ENCODE results near the gene TMEM138. TPM values are rescaled to one million over a fixed set of nuclear protein-coding genes. Genes with fewer than 3 reads are reported as not detected.

The TMEM138 gene
- total RNA-seq, 1 donor = 59.2 TPM

DNA sequence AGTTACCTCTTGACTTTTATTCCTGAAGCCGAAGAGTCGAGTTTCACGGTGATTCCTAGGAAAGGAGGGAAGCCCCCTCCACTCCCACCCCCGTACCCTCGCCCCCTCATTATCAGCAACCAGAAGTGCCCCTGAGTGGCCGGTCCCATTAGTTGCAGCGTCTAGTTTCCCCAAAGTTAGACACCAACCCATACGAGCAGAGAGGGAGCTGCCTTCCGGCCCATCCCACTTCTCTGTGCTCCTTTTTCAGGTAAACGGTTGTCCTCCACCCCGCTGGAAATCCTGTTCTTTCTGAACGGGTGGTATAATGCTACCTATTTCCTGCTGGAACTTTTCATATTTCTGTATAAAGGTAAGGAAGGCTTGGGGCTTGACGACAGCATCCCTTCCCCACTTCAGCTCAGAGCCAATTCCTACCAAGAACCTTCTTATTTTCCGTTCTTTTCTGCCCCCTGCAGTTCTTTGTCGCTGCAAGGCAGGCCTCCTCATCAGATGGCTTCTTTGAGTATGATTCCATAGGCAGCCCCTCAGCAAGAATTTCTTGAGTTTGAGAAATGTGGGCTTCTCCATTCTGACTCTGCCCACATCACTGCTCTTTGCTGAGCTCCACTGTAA, 30.9 kb downstream of the TMEM138 start:
- peak; percentile 34 for TF ChIP-seq CTCF (IDR thresholded peaks at IDR 0.05; ENCODE audit: insufficient read depth, low read depth, low read length)
- peak overlapping the region; percentile 91 for H3K4me3 ChIP-seq (ENCODE audit: low read depth, low read length)
- no peak for DNase-seq (ENCODE audit: low read depth)

GRCh38 chr11:61401173-61401572, 39.0 kb downstream of the TMEM138 start:
- no peak for TF ChIP-seq CTCF (IDR thresholded peaks at IDR 0.05; ENCODE audit: insufficient read depth, low read depth, low read length)
- DNase-seq (ENCODE audit: low read depth) = no peak
- H3K4me3 ChIP-seq (ENCODE audit: low read depth, low read length) = no peak overlapping the region

DNA sequence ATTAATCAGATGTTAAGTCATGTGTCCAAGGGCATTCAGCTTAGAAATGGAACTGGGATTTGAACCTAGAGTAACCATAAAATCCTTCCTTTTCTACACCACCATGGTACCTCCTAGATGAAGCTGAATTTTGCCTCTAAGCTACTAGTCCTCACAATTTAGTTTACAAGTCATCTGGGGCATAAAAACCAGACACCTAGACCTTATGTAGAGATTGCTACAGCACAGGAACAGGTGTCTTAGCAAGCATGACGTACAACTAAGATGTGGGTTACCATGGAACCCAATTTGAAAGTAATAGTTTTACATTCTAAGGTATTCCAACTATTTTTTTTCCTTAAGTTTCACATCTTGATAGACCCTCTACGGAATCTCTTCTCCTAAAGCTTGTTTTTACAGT, 39.4 kb downstream of the TMEM138 start:
- TF ChIP-seq CTCF (IDR thresholded peaks at IDR 0.05; ENCODE audit: insufficient read depth, low read depth, low read length) = no peak
- DNase-seq (ENCODE audit: low read depth) = no peak
- H3K4me3 ChIP-seq (ENCODE audit: low read depth, low read length) = no peak overlapping the region

DNA sequence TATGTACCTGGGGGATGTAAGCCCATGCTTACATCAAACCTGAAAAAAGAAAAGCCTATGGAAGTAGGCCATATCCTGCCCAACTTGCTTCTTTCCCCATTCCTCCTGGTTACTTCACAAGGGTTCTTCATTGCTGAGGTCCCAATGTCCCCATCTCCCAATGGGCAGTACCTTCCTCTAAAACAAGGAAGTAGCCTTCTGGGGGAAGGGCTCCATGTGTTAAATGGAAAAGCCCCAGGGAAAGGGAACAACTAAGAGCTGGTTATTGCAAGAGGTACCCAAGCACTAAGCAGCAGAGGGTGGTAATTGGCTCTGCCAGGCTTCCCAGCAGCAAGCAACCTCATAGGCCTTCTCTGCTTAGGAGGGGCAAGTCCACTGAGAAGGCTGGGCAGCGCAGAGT, 41.5 kb downstream of the TMEM138 start:
- no peak for TF ChIP-seq CTCF (IDR thresholded peaks at IDR 0.05; ENCODE audit: insufficient read depth, low read depth, low read length)
- DNase-seq (ENCODE audit: low read depth) = no peak
- H3K4me3 ChIP-seq (ENCODE audit: low read depth, low read length) = no peak overlapping the region

DNA sequence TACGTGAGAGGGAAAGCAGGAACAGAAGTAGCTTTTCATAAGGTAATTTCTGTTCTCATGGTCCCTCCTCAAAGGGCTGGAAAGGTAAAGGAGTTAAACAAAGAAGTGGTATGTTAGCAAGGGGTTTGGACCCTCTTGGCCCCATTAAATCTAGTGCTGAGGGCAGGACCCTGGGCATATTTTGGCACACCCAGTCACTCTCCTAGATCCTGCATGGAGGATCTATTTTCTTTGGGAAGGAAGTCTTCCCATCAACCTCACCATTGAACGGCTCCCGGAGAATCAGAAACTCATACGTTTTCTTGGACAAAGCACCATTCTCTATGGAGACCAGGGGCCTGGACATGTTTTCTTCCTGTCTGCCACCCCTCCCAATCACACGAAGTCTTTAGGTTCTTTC, 41.9 kb downstream of the TMEM138 start:
- no peak overlapping the region for H3K4me3 ChIP-seq (ENCODE audit: low read depth, low read length)
- DNase-seq (ENCODE audit: low read depth) = no peak
- TF ChIP-seq CTCF (IDR thresholded peaks at IDR 0.05; ENCODE audit: insufficient read depth, low read depth, low read length) = no peak

DNA sequence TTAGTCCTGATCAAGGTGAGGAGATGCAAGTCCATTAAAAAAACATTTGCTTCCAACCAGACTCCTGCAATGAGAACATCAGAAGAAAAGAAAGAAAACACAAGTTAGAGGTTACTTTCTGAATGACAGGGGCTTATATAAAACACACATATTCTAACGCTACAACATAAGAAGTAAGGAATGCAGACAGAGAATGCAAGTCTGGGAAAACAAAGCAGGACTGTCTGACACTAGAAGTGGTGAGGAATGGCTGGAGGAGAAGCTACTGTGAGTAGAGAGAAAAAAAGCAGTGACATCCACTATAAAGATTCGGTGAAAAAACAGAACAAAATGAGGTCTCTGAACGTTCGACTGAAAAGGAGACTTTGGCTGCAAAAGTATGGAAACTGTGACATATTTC, 42.5 kb downstream of the TMEM138 start:
- DNase-seq (ENCODE audit: low read depth) = no peak
- no peak overlapping the region for H3K4me3 ChIP-seq (ENCODE audit: low read depth, low read length)
- no peak for TF ChIP-seq CTCF (IDR thresholded peaks at IDR 0.05; ENCODE audit: insufficient read depth, low read depth, low read length)

GRCh38 chr11:61406067-61406466, 43.9 kb downstream of the TMEM138 start:
- DNase-seq (ENCODE audit: low read depth) = no peak
- TF ChIP-seq CTCF (IDR thresholded peaks at IDR 0.05; ENCODE audit: insufficient read depth, low read depth, low read length) = no peak

More at GRCh38 chr11:61406067-61406466, 43.9 kb downstream of the TMEM138 start:
- no peak overlapping the region for H3K4me3 ChIP-seq (ENCODE audit: low read depth, low read length)
